ENCODE results near the gene CUEDC2.

CUEDC2 gene

GRCh38 chr10:102432162-102432950 is at the start of gene CUEDC2:
TSS of gene CUEDC2 (minus strand) at chr10:102432574. CDS start at chr10:102425188, 7,386 bp downstream.
- DNase-seq (ENCODE audit: low spot score) = peak; percentile 98

- no peak for DNase-seq (ENCODE audit: low spot score)
Observed at GRCh38 chr10:102480396-102480795, 48.0 kb upstream of the CUEDC2 start.

- DNase-seq (ENCODE audit: low spot score) = no peak
Observed at GRCh38 chr10:102479651-102480050, 47.3 kb upstream of the CUEDC2 start.

GRCh38 chr10:102476466-102477141 is 44.2 kb upstream of the CUEDC2 start:
- no peak for DNase-seq (ENCODE audit: low spot score)

GRCh38 chr10:102475451-102476040 is 43.2 kb upstream of the CUEDC2 start:
- DNase-seq (ENCODE audit: low spot score) = no peak

- no peak for DNase-seq (ENCODE audit: low spot score)
Observed at GRCh38 chr10:102473445-102474331, 41.3 kb upstream of the CUEDC2 start.

- no peak for DNase-seq (ENCODE audit: low spot score)
Observed at GRCh38 chr10:102470579-102471546, 38.5 kb upstream of the CUEDC2 start.

GRCh38 chr10:102468683-102469082 is 36.3 kb upstream of the CUEDC2 start:
- no peak for DNase-seq (ENCODE audit: low spot score)

- no peak for DNase-seq (ENCODE audit: low spot score)
Observed at GRCh38 chr10:102467971-102468438, 35.6 kb upstream of the CUEDC2 start.

- DNase-seq (ENCODE audit: low spot score) = no peak
Observed at GRCh38 chr10:102467318-102467717, 34.9 kb upstream of the CUEDC2 start.

- no peak for DNase-seq (ENCODE audit: low spot score)
Observed at GRCh38 chr10:102465466-102465865, 33.1 kb upstream of the CUEDC2 start.

GRCh38 chr10:102463983-102464382 is 31.6 kb upstream of the CUEDC2 start:
- DNase-seq (ENCODE audit: low spot score) = no peak

GRCh38 chr10:102462512-102463054 is 30.2 kb upstream of the CUEDC2 start:
- no peak for DNase-seq (ENCODE audit: low spot score)

GRCh38 chr10:102461187-102462054 is 29.0 kb upstream of the CUEDC2 start:
- DNase-seq (ENCODE audit: low spot score) = peak; percentile 93

- DNase-seq (ENCODE audit: low spot score) = no peak
Observed at GRCh38 chr10:102460836-102461186, 28.4 kb upstream of the CUEDC2 start.

- DNase-seq (ENCODE audit: low spot score) = no peak
Observed at GRCh38 chr10:102458656-102459055, 26.3 kb upstream of the CUEDC2 start.

- no peak for DNase-seq (ENCODE audit: low spot score)
Observed at GRCh38 chr10:102457591-102458150, 25.3 kb upstream of the CUEDC2 start.

GRCh38 chr10:102455893-102456471 is 23.6 kb upstream of the CUEDC2 start:
- DNase-seq (ENCODE audit: low spot score) = no peak

Measured in CD4-positive, alpha-beta T cell treated with Interleukin-2 at 100 ng/mL for 4 hours (primary cell).